Panc1 (cell line): Measurements from ENCODE around the gene NHSL1. TPM values are rescaled to one million over a fixed set of nuclear protein-coding genes. Genes with fewer than 3 reads are reported as not detected.

ENCODE experiments used
- ATAC-seq: fragments of 200-7000 bp; cut with Tn5 transposase; 2 replicates; pipeline ENCODE4 v1.9.1; 2020; ENCODE audit warnings: mild to moderate bottlenecking, moderate library complexity
- BruUV-seq: library from RNA; stranded (reverse); fragments of 400-500 nt; replicated peaks from 2 replicates; lab custom pipeline; 2021; lab: Mats Ljungman, UMichigan
- CTCF ChIA-PET: fragments of 300-600 bp; sonication (Branson Sonifier 250); formaldehyde crosslinking; loops from one replicate; lab custom pipeline; 2022; ENCODE audit warnings: antibody characterized with exemption; lab: Charles Lee
- POLR2A ChIA-PET: fragments of 300-600 bp; sonication (Branson Sonifier 250); formaldehyde crosslinking; loops from one replicate; lab custom pipeline; 2022; ENCODE audit warnings: antibody characterized with exemption; lab: Charles Lee
- DNase-seq: peaks from one replicate; pipeline ENCODE4 v3.0.0-alpha.2; 2010; ENCODE audit warnings: low read depth, low spot score
- H3K27ac ChIP-seq: 2 replicates; pipeline ENCODE4 v1.5.1; 2011; ENCODE audit warnings: mild to moderate bottlenecking, low read length, inconsistent platforms
- H3K27me3 ChIP-seq: fragments of 200-500 bp; sonication (Bioruptor generic); 2 replicates; pipeline ENCODE4 v1.6.0; 2014; ENCODE audit warnings: low read length, inconsistent platforms; ENCODE audit not compliant: control insufficient read depth, insufficient read depth
- H3K36me3 ChIP-seq: fragments of 200-500 bp; sonication (Bioruptor generic); 2 replicates; pipeline ENCODE4 v1.5.1; 2014; ENCODE audit warnings: inconsistent platforms, mild to moderate bottlenecking, low read length, moderate library complexity; ENCODE audit not compliant: control insufficient read depth, insufficient read depth
- H3K4me1 ChIP-seq: 2 replicates; pipeline ENCODE4 v1.5.1; 2011; ENCODE audit warnings: inconsistent platforms, mild to moderate bottlenecking, low read length, moderate library complexity; ENCODE audit not compliant: control insufficient read depth, insufficient read depth
- H3K4me3 ChIP-seq, 2 experiments: 2 replicates each; pipeline ENCODE4 v1.5.1; 2011 to 2012; ENCODE audit warnings: low read depth in 2 of 2, low read length in 2 of 2, mild to moderate bottlenecking in 2 of 2, inconsistent platforms in 1 of 2, moderate library complexity in 1 of 2
- H3K9me3 ChIP-seq: fragments of 200-500 bp; sonication (Bioruptor generic); 2 replicates; pipeline ENCODE4 v1.5.1; 2014; ENCODE audit warnings: low read depth, mild to moderate bottlenecking, inconsistent platforms, low read length, moderate library complexity; ENCODE audit not compliant: control insufficient read depth, insufficient read depth
- POLR2AphosphoS5 ChIP-seq: IDR thresholded peaks from 2 replicates; pipeline ENCODE4 v1.6.1; 2012; ENCODE audit warnings: mild to moderate bottlenecking, low read depth, low read length, moderate library complexity
- SIN3A ChIP-seq: IDR thresholded peaks from 2 replicates; pipeline ENCODE4 v1.6.1; 2012; ENCODE audit warnings: low read depth, mild to moderate bottlenecking, low read length, moderate library complexity, borderline replicate concordance; ENCODE audit not compliant: insufficient read depth
- TCF7L2 ChIP-seq: IDR thresholded peaks from 2 replicates; pipeline ENCODE4 v1.6.1; 2011; ENCODE audit warnings: mild to moderate bottlenecking, low read depth, low read length, inconsistent platforms
- in situ Hi-C: cut with HindIII; loops from 2 replicates; pipeline ENCODE4 v1.10.0; 2016; ENCODE audit warnings: low sequenced_read_pairs, low pct_unique_long_range_greater_than_20kb
- intact Hi-C: fragments of 100-400 bp; cut with micrococcal nuclease; formaldehyde crosslinking; loops from one replicate; pipeline ENCODE4 v1.10.0; 2022; ENCODE audit not compliant: unreplicated experiment
- total RNA-seq: library from RNA; stranded (reverse); gene quantifications from one replicate; pipeline ENCODE4 v1.2.1, GENCODE V29; 2021; ENCODE audit not compliant: unreplicated experiment
- TF ChIP-seq, protein P1 (sequence below), 2 experiments: IDR thresholded peaks; 2 replicates each; pipeline ENCODE4 v1.6.1; 2011 to 2012; ENCODE audit warnings: low read depth in 2 of 2, control low read depth in 1 of 2, low read length in 1 of 2, mild to moderate bottlenecking in 1 of 2, moderate library complexity in 1 of 2; ENCODE audit not compliant: insufficient read depth in 1 of 2
- TF ChIP-seq, protein P2 (sequence below): fragments of 450-650 bp; IDR thresholded peaks from 2 replicates; pipeline ENCODE4 v1.5.1; 2017; ENCODE audit warnings: mild to moderate bottlenecking

Gene NHSL1
- total RNA-seq, 1 experiment from 2014 or later: 20.6 TPM

DNA sequence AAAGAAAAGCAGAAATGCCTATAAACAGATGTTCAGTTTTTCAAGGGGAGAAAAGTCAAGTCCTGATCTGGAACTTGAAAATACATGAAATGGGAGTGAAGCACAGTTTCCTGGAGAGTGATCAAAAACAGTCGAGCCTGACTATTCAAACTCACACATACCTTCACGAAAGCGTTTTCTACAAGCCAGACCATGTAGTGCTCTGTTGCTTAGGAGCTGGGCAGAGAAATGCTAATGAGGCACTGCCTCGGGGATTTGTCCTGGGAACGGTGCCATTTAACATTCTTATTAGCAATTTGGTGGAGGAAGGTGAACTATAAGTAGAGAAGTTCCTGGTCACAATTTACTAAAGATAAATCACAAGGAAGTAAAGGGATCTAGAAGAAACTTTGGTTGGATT lies 5.9 kb downstream of the NHSL1 start:
- POLR2A ChIA-PET: interaction anchor here (0.6 kb wide), 1 partner anchor 25 kb away, joined by 5 read pairs; no protein-coding TSS in a partner anchor
- no TSS peak for BruUV-seq
- Histone ChIP-seq H3K4me3 (no peak overlapping the region), H3K27ac (no peak overlapping the region), H3K9me3 (no peaks in the 10 kb centered on the region), H3K27me3 (no peaks in the 10 kb centered on the region), H3K4me1 (peaks cover 6% of the 10 kb centered on the region; the same call in 1 of the 2 replicates), H3K36me3 (no peaks in the 10 kb centered on the region)
- in situ Hi-C loops: no loop called here
- DNase-seq: no peak
- ATAC-seq: no peak
- intact Hi-C loops: no loop called here
- CTCF ChIA-PET: no interaction called here
- no peak for TF ChIP-seq SIN3A
- TF ChIP-seq, protein P1, sequence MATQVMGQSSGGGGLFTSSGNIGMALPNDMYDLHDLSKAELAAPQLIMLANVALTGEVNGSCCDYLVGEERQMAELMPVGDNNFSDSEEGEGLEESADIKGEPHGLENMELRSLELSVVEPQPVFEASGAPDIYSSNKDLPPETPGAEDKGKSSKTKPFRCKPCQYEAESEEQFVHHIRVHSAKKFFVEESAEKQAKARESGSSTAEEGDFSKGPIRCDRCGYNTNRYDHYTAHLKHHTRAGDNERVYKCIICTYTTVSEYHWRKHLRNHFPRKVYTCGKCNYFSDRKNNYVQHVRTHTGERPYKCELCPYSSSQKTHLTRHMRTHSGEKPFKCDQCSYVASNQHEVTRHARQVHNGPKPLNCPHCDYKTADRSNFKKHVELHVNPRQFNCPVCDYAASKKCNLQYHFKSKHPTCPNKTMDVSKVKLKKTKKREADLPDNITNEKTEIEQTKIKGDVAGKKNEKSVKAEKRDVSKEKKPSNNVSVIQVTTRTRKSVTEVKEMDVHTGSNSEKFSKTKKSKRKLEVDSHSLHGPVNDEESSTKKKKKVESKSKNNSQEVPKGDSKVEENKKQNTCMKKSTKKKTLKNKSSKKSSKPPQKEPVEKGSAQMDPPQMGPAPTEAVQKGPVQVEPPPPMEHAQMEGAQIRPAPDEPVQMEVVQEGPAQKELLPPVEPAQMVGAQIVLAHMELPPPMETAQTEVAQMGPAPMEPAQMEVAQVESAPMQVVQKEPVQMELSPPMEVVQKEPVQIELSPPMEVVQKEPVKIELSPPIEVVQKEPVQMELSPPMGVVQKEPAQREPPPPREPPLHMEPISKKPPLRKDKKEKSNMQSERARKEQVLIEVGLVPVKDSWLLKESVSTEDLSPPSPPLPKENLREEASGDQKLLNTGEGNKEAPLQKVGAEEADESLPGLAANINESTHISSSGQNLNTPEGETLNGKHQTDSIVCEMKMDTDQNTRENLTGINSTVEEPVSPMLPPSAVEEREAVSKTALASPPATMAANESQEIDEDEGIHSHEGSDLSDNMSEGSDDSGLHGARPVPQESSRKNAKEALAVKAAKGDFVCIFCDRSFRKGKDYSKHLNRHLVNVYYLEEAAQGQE (IDR thresholded peaks at IDR 0.05; ENCODE audit: insufficient read depth in 1 of 2, low read depth in 2 of 2, low read length in 1 of 2): no peak
- TF ChIP-seq, protein P2, sequence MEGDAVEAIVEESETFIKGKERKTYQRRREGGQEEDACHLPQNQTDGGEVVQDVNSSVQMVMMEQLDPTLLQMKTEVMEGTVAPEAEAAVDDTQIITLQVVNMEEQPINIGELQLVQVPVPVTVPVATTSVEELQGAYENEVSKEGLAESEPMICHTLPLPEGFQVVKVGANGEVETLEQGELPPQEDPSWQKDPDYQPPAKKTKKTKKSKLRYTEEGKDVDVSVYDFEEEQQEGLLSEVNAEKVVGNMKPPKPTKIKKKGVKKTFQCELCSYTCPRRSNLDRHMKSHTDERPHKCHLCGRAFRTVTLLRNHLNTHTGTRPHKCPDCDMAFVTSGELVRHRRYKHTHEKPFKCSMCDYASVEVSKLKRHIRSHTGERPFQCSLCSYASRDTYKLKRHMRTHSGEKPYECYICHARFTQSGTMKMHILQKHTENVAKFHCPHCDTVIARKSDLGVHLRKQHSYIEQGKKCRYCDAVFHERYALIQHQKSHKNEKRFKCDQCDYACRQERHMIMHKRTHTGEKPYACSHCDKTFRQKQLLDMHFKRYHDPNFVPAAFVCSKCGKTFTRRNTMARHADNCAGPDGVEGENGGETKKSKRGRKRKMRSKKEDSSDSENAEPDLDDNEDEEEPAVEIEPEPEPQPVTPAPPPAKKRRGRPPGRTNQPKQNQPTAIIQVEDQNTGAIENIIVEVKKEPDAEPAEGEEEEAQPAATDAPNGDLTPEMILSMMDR: no peak
- no peak for TF ChIP-seq TCF7L2
- no peak for TF ChIP-seq POLR2AphosphoS5

DNA sequence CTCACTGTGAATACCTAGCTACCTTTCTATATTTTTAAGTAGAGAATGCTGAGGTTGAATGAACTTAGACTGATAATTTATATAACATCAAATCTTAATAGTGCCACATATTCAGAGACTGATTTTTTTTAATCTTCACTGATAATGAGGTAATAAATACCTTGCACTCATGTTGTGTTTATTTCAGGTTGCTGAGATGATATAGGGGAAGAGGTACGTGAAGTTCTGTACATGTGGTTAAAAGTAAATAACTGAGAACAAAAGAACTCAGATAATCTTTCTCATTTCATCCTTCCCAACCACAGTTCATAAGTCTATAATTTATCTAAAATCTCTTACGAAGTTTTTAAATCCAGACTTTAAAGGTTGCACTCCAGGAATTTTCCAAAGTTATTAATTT lies 6.4 kb downstream of the NHSL1 start:
- no peak overlapping the region for H3K4me3 ChIP-seq
- in situ Hi-C loops: no loop called here
- no peaks in the 10 kb centered on the region for H3K9me3 ChIP-seq
- intact Hi-C loops: no loop called here
- H3K27ac ChIP-seq: no peak overlapping the region
- ChIA-PET POLR2A (no interaction called here), CTCF (no interaction called here)
- no peaks in the 10 kb centered on the region for H3K27me3 ChIP-seq
- no TSS peak for BruUV-seq
- DNase-seq (no peak), ATAC-seq (no peak)
- peaks cover 6% of the 10 kb centered on the region; the same call in 1 of the 2 replicates for H3K4me1 ChIP-seq
- no peaks in the 10 kb centered on the region for H3K36me3 ChIP-seq
- TF ChIP-seq SIN3A (no peak), TCF7L2 (no peak), POLR2AphosphoS5 (no peak)
- TF ChIP-seq, protein P1 (IDR thresholded peaks at IDR 0.05; ENCODE audit: insufficient read depth in 1 of 2, low read depth in 2 of 2, low read length in 1 of 2): no peak
- TF ChIP-seq, protein P2: no peak
